GM23338 (cell line): ENCODE results near the gene GFOD1. TPM values are rescaled to one million over a fixed set of nuclear protein-coding genes. Genes with fewer than 3 reads are reported as not detected.

Source experiments
- ATAC-seq: fragments of 200-7000 bp; cut with Tn5 transposase; 3 replicates; pipeline ENCODE4 v1.9.1; 2020
- DNase-seq: peaks from one replicate; pipeline ENCODE4 v3.0.0-alpha.2; 2015; ENCODE audit warnings: low spot score
- H2AFZ ChIP-seq: fragments of 200-600 bp; sonication (generic); 2 replicates; pipeline ENCODE4 v1.8.0; 2016; ENCODE audit warnings: antibody characterized with exemption, mild to moderate bottlenecking, moderate library complexity
- H3F3A ChIP-seq: fragments of 200-600 bp; sonication (generic); replicated peaks from 2 replicates; pipeline ENCODE4 v1.8.0; 2017; ENCODE audit warnings: antibody characterized with exemption, mixed run types, low read depth
- H3K27ac ChIP-seq: fragments of 200-600 bp; sonication (generic); 2 replicates; pipeline ENCODE4 v1.6.1; 2016; ENCODE audit warnings: low read depth
- H3K27me3 ChIP-seq: fragments of 200-600 bp; sonication (generic); 2 replicates; pipeline ENCODE4 v1.8.0; 2016; ENCODE audit warnings: mild to moderate bottlenecking, mixed run types, moderate library complexity; ENCODE audit not compliant: insufficient read depth
- H3K36me3 ChIP-seq: fragments of 200-600 bp; sonication (generic); 2 replicates; pipeline ENCODE4 v1.8.0; 2016; ENCODE audit warnings: mild to moderate bottlenecking; ENCODE audit not compliant: insufficient read depth
- H3K4me1 ChIP-seq: fragments of 200-600 bp; sonication (generic); 2 replicates; pipeline ENCODE4 v1.8.0; 2016; ENCODE audit warnings: mild to moderate bottlenecking, moderate library complexity; ENCODE audit not compliant: insufficient read depth
- H3K4me2 ChIP-seq: fragments of 200-600 bp; sonication (generic); 2 replicates; pipeline ENCODE4 v1.7.1; 2017; ENCODE audit warnings: mixed run types
- H3K4me3 ChIP-seq: fragments of 200-600 bp; sonication (generic); 2 replicates; pipeline ENCODE4 v1.6.1; 2016; ENCODE audit warnings: mixed run types
- H3K79me2 ChIP-seq: fragments of 200-600 bp; sonication (generic); replicated peaks from 2 replicates; pipeline ENCODE4 v1.8.0; 2017; ENCODE audit warnings: mild to moderate bottlenecking; ENCODE audit not compliant: insufficient read depth
- H3K9me2 ChIP-seq: fragments of 200-600 bp; sonication (generic); 2 replicates; pipeline ENCODE4 v1.8.0; 2017; ENCODE audit not compliant: insufficient read depth
- H4K20me1 ChIP-seq: fragments of 200-600 bp; sonication (generic); replicated peaks from 2 replicates; pipeline ENCODE4 v1.8.0; 2017; ENCODE audit warnings: mild to moderate bottlenecking; ENCODE audit not compliant: insufficient read depth
- H3K27ac Mint-ChIP-seq: 2 replicates; pipeline ENCODE4 v1.8.0; 2020; ENCODE audit warnings: inconsistent platforms, mild to moderate bottlenecking, moderate library complexity, mixed read lengths
- H3K27me3 Mint-ChIP-seq: 3 replicates; pipeline ENCODE4 v1.8.0; 2022; ENCODE audit warnings: low read depth, mild to moderate bottlenecking, moderate library complexity, mixed read lengths, inconsistent platforms; ENCODE audit not compliant: insufficient read depth, poor library complexity
- H3K36me3 Mint-ChIP-seq: 3 replicates; pipeline ENCODE4 v1.8.0; 2021; ENCODE audit warnings: low read depth, mild to moderate bottlenecking, inconsistent platforms, moderate library complexity, mixed read lengths
- H3K4me1 Mint-ChIP-seq: 3 replicates; pipeline ENCODE4 v1.8.0; 2020; ENCODE audit warnings: mild to moderate bottlenecking, inconsistent platforms, mixed read lengths
- H3K4me3 Mint-ChIP-seq: 3 replicates; pipeline ENCODE4 v1.8.0; 2021; ENCODE audit warnings: moderate library complexity, mild to moderate bottlenecking, inconsistent platforms, mixed read lengths
- H3K9me3 Mint-ChIP-seq: 3 replicates; pipeline ENCODE4 v1.8.0; 2020; ENCODE audit warnings: moderate library complexity, mild to moderate bottlenecking, inconsistent platforms, mixed read lengths
- JUNB ChIP-seq: IDR thresholded peaks from one replicate; pipeline ENCODE4 v1.6.1; 2016; ENCODE audit warnings: antibody characterized with exemption; ENCODE audit not compliant: unreplicated experiment
- NANOG ChIP-seq: IDR thresholded peaks from 2 replicates; pipeline ENCODE4 v1.6.1; 2016; ENCODE audit warnings: antibody characterized with exemption, borderline replicate concordance
- ZNF114 ChIP-seq: fragments of 250-450 bp; sonication (Bioruptor Pico); IDR thresholded peaks from 2 replicates; pipeline ENCODE4 v1.5.0; 2020; ENCODE audit warnings: mild to moderate bottlenecking, moderate library complexity
- ZNF331 ChIP-seq: fragments of 250-450 bp; sonication (Bioruptor Pico); IDR thresholded peaks from 2 replicates; pipeline ENCODE4 v1.5.0; 2020; ENCODE audit warnings: low read depth, mild to moderate bottlenecking, moderate library complexity
- polyA plus RNA-seq: library from polyadenylated mRNA; unstranded; fragments of >200 nt; fragmentation: Nextera tagmentation; extraction: Ambion mirVana; gene quantifications from 2 replicates; pipeline ENCODE4 v1.2.1, GENCODE V29; 2016
- total RNA-seq: library from RNA; depleted of rRNA; stranded (reverse); fragments of >200 nt; shearing (Covaris generic); gene quantifications from 2 replicates; pipeline ENCODE4 v1.2.3, GENCODE V29; 2014
- TF ChIP-seq, protein P1 (sequence below): IDR thresholded peaks from one replicate; pipeline ENCODE4 v1.6.1; 2018; ENCODE audit warnings: antibody characterized with exemption; ENCODE audit not compliant: unreplicated experiment
- TF ChIP-seq, protein P2 (sequence below), 2 experiments: fragments of 200-600 bp in 1 of 2; sonication (generic) in 1 of 2; conservative IDR thresholded peaks; 2 replicates each; pipeline versions ENCODE4 v1.5.1 to v1.6.1; 2016 to 2017; ENCODE audit warnings: antibody characterized with exemption in 2 of 2, low read depth in 2 of 2, mild to moderate bottlenecking in 2 of 2, moderate library complexity in 1 of 2

GFOD1 gene
- total and polyA plus RNA-seq, 2 experiments from 2014 or later, result 4.9 to 12.8 TPM

- Histone ChIP-seq H3K27me3 (no peaks in the 10 kb centered on the region), H3F3A (no peaks in the 10 kb centered on the region), H3K4me2 (no peak overlapping the region), H3K4me1 (peaks cover 4% of the 10 kb centered on the region; the same call in 1 of the 2 replicates), H3K27ac (no peak overlapping the region), H3K4me3 (no peak overlapping the region), H3K9me2 (no peaks in the 10 kb centered on the region), H2AFZ (no peak overlapping the region; the same call in 1 of the 2 replicates), H4K20me1 (no peaks in the 10 kb centered on the region), H3K79me2 (peaks cover 7% of the 10 kb centered on the region), H3K36me3 (no peaks in the 10 kb centered on the region)
- Mint-ChIP-seq H3K4me1 (peaks cover 11% of the 10 kb centered on the region), H3K36me3 (no peaks in the 10 kb centered on the region), H3K9me3 (no peaks in the 10 kb centered on the region), H3K27ac (no peak overlapping the region), H3K4me3 (no peak overlapping the region), H3K27me3 (peaks cover 4% of the 10 kb centered on the region)
- DNase-seq, result no peak
- TF ChIP-seq NANOG (no peak), JUNB (no peak), ZNF331 (no peak)
- TF ChIP-seq, protein P1, sequence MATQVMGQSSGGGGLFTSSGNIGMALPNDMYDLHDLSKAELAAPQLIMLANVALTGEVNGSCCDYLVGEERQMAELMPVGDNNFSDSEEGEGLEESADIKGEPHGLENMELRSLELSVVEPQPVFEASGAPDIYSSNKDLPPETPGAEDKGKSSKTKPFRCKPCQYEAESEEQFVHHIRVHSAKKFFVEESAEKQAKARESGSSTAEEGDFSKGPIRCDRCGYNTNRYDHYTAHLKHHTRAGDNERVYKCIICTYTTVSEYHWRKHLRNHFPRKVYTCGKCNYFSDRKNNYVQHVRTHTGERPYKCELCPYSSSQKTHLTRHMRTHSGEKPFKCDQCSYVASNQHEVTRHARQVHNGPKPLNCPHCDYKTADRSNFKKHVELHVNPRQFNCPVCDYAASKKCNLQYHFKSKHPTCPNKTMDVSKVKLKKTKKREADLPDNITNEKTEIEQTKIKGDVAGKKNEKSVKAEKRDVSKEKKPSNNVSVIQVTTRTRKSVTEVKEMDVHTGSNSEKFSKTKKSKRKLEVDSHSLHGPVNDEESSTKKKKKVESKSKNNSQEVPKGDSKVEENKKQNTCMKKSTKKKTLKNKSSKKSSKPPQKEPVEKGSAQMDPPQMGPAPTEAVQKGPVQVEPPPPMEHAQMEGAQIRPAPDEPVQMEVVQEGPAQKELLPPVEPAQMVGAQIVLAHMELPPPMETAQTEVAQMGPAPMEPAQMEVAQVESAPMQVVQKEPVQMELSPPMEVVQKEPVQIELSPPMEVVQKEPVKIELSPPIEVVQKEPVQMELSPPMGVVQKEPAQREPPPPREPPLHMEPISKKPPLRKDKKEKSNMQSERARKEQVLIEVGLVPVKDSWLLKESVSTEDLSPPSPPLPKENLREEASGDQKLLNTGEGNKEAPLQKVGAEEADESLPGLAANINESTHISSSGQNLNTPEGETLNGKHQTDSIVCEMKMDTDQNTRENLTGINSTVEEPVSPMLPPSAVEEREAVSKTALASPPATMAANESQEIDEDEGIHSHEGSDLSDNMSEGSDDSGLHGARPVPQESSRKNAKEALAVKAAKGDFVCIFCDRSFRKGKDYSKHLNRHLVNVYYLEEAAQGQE, result no peak
- no peak for ATAC-seq
Observed at GRCh38 chr6:13332349-13332706, 155.1 kb downstream of the GFOD1 start.

GRCh38 chr6:13331516-13332348, 155.7 kb downstream of the GFOD1 start:
- Histone ChIP-seq H4K20me1 (no peaks in the 10 kb centered on the region), H3K27ac (no peak overlapping the region), H3K4me2 (no peak overlapping the region), H2AFZ (no peak overlapping the region; the same call in 1 of the 2 replicates), H3K36me3 (no peaks in the 10 kb centered on the region), H3K9me2 (no peaks in the 10 kb centered on the region), H3K79me2 (peaks cover 13% of the 10 kb centered on the region), H3K4me3 (no peak overlapping the region), H3K27me3 (no peaks in the 10 kb centered on the region), H3F3A (no peaks in the 10 kb centered on the region), H3K4me1 (0 out of 2 replicates have a peak, but pooled peaks cover 4% of the 10 kb centered on the region)
- no peak overlapping the region for H3K27ac Mint-ChIP-seq
- DNase-seq (peak; percentile 44), ATAC-seq (no peak)
- H3K9me3 Mint-ChIP-seq, result no peaks in the 10 kb centered on the region
- H3K27me3 Mint-ChIP-seq, result peaks cover 4% of the 10 kb centered on the region
- TF ChIP-seq ZNF114 (CRISPR knock-in tag), result no peak
- no peak for TF ChIP-seq NANOG
- TF ChIP-seq, protein P2, sequence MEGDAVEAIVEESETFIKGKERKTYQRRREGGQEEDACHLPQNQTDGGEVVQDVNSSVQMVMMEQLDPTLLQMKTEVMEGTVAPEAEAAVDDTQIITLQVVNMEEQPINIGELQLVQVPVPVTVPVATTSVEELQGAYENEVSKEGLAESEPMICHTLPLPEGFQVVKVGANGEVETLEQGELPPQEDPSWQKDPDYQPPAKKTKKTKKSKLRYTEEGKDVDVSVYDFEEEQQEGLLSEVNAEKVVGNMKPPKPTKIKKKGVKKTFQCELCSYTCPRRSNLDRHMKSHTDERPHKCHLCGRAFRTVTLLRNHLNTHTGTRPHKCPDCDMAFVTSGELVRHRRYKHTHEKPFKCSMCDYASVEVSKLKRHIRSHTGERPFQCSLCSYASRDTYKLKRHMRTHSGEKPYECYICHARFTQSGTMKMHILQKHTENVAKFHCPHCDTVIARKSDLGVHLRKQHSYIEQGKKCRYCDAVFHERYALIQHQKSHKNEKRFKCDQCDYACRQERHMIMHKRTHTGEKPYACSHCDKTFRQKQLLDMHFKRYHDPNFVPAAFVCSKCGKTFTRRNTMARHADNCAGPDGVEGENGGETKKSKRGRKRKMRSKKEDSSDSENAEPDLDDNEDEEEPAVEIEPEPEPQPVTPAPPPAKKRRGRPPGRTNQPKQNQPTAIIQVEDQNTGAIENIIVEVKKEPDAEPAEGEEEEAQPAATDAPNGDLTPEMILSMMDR (conservative IDR thresholded peaks at IDR 0.05; ENCODE audit: low read depth in 2 of 2), result peak in 1 of 2 experiments; percentile 66; a peak in 3 of 4 replicates
- TF ChIP-seq, protein P1, result no peak
- no peak overlapping the region for H3K4me3 Mint-ChIP-seq
- H3K36me3 Mint-ChIP-seq, result no peaks in the 10 kb centered on the region
- H3K4me1 Mint-ChIP-seq, result peaks cover 13% of the 10 kb centered on the region
